Right lobe of liver (tissue), 6 donors: ENCODE results near the gene BAG2. TPM values are rescaled to one million over a fixed set of nuclear protein-coding genes. Genes with fewer than 3 reads are reported as not detected.

Experiments
- ATAC-seq, 4 donors: fragments of 200-7000 bp; cut with Tn5 transposase; one replicate each; pipeline ENCODE4 v1.9.1; 2020; ENCODE audit warnings: mild to moderate bottlenecking in 4 of 4, moderate library complexity in 4 of 4
- DNase-seq, 3 donors: peaks; one replicate each; pipeline ENCODE4 v3.0.0-alpha.2; 2020
- H3K27ac ChIP-seq, 3 donors: fragments of 200-600 bp; one replicate each; pipeline ENCODE4 v1.8.0; 2022
- H3K27me3 ChIP-seq, 2 donors: fragments of 200-600 bp; one replicate each; pipeline ENCODE4 v1.8.0; 2022
- H3K36me3 ChIP-seq, 4 donors: fragments of 200-600 bp; sonication (generic) in 1 of 4; one replicate each; pipeline versions ENCODE4 v1.5.1 to v1.8.0; 2017 to 2022; ENCODE audit warnings: control low read depth in 1 of 4
- H3K4me1 ChIP-seq, 4 donors: fragments of 200-600 bp; sonication (generic) in 1 of 4; one replicate each; pipeline versions ENCODE4 v1.5.1 to v1.8.0; 2017 to 2022; ENCODE audit warnings: control low read depth in 1 of 4
- H3K4me3 ChIP-seq, 3 donors: fragments of 200-600 bp; one replicate each; pipeline ENCODE4 v1.8.0; 2022
- H3K9me3 ChIP-seq, 4 donors: fragments of 200-600 bp; sonication (generic) in 1 of 4; one replicate each; pipeline versions ENCODE4 v1.5.1 to v1.8.0; 2017 to 2022; ENCODE audit warnings: control low read depth in 1 of 4
- POLR2A ChIP-seq: fragments of 450-650 bp; IDR thresholded peaks from one replicate; pipeline ENCODE4 v1.6.1; 2017; ENCODE audit warnings: antibody characterized with exemption, mild to moderate bottlenecking
- WGBS: methylation state at CpG from one replicate; pipeline ENCODE4 v1.1.6; 2018; ENCODE audit warnings: low coverage, low lambda C conversion rate; ENCODE audit not compliant: insufficient coverage; ENCODE audit errors: missing lambda C conversion rate; 5-methylcytosine and 5-hydroxymethylcytosine counted together
- intact Hi-C, 2 donors: fragments of 100-400 bp; cut with DNase I; formaldehyde crosslinking; loops; one replicate each; pipeline versions ENCODE4 v1.11.2 to v1.14.1; 2022
- total RNA-seq, 6 experiments: library from RNA; depleted of rRNA in 2 of 6; stranded (reverse); fragments of >200 nt in 2 of 6; fragmentation: NEBNext Ultra II Directional in 3 of 6; extraction: Animal tissue kit (Norgen Biotek cat#: 25700) in 3 of 6; gene quantifications; one replicate each; pipeline versions ENCODE4 v1.1.0 to v1.2.4, GENCODE V29; 2016 to 2023
- TF ChIP-seq, protein P1 (sequence below), 4 donors: fragments of 200-600 bp in 3 of 4; fragments of 450-650 bp in 1 of 4; IDR thresholded peaks; one replicate each; pipeline versions ENCODE4 v1.5.1 to v1.8.0; 2016 to 2022; ENCODE audit warnings: antibody characterized with exemption in 4 of 4, mild to moderate bottlenecking in 2 of 4
- donor health status: DM: no; HTN: yes; CAD: no.
- donor health status: DM: no; HTN: no; CAD: no.
- donor health status: DM: no; HTN: no; CAD: no.
- donor health status: DM: no; HTN: yes; CAD: no.
- donor health status: DM: no; HTN: yes; CAD: no.

The BAG2 gene
- total RNA-seq, 6 experiments from 2014 or later = 2.8 to 6.2 (median 4.3) TPM

DNA sequence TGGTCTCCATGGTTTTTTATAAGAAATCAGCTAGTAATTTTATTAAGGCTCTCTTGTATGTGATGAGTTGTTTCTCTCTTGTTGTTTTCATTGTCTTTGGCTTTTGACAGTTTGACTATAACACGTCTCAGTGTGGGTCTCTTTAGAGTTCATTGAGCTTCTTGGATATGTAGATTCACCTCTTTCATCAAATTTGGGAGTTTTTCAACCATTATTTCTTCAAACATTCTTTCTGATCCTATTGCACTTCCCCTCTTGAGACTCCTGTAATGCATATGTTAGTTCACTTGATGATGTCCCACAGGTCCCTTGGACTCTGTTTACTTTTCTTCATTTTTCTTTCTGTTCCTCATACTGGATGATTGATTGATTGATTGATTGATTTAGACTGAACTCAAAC, 7.0 kb upstream of the BAG2 start:
- Histone ChIP-seq H3K36me3 (peaks cover 0 to 5% (median 2%) of the 10 kb centered on the region in 4 donors), H3K9me3 (no peaks in the 10 kb centered on the region), H3K27ac (no peak overlapping the region), H3K4me3 (no peak overlapping the region), H3K27me3 (no peaks in the 10 kb centered on the region), H3K4me1 (no peaks in the 10 kb centered on the region)
- ATAC-seq = no peak
- WGBS = 83% methylated on average over 1 of the region's 1 CpG
- TF ChIP-seq, protein P1, sequence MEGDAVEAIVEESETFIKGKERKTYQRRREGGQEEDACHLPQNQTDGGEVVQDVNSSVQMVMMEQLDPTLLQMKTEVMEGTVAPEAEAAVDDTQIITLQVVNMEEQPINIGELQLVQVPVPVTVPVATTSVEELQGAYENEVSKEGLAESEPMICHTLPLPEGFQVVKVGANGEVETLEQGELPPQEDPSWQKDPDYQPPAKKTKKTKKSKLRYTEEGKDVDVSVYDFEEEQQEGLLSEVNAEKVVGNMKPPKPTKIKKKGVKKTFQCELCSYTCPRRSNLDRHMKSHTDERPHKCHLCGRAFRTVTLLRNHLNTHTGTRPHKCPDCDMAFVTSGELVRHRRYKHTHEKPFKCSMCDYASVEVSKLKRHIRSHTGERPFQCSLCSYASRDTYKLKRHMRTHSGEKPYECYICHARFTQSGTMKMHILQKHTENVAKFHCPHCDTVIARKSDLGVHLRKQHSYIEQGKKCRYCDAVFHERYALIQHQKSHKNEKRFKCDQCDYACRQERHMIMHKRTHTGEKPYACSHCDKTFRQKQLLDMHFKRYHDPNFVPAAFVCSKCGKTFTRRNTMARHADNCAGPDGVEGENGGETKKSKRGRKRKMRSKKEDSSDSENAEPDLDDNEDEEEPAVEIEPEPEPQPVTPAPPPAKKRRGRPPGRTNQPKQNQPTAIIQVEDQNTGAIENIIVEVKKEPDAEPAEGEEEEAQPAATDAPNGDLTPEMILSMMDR (IDR thresholded peaks at IDR 0.05) = no peak
- no peak for TF ChIP-seq POLR2A
- DNase-seq = no peak
- intact Hi-C loops = no loop called here

DNA sequence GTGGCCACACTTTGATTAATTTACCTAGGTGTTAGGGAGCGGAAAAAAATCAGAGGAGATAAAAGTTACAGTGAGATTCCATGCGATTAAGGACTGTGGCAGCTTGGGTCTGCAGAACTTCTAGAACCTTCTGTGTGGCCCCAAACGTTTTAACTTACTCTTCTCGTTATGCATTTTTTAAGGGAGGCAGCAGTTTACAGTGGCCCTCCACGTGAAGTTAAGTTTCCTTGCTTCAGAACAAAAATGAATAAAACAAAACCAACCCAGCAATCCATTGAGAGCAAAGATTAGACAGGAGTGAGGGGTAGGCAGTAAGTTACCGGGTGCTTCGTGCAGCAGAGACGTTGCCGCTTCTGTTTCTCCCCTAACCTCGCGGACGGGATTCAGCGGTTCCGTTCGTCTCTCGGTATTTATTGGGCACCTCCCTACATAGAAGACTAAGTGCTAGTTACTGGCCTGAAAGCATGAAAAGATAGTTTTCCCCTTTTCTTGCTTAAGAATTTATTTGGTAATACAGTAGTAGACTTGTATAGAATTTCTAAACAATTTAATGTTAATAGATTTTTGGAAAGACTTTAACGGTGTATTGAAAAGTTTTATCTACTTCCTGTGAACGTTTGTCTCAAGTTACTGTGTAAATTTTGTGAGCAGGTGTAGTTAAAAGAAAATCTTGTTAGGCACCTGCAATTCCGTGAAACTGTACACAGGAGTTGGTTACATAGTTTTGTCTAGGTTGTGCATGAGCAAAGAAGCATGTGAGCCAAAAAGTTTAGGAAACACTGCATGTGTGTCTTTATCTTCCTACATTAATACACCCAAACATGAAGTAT, 1.1 kb downstream of the BAG2 start:
- Histone ChIP-seq H3K4me1 (peaks cover 0 to 8% (median 2%) of the 10 kb centered on the region in 4 donors), H3K36me3 (no peaks in the 10 kb centered on the region), H3K27me3 (no peaks in the 10 kb centered on the region), H3K27ac (peak overlapping the region; percentile 86 to 94 (median 91)), H3K9me3 (no peaks in the 10 kb centered on the region), H3K4me3 (peak overlapping the region; percentile 65 to 78 (median 73))
- 3% methylated on average over 19 of the region's 19 CpGs for WGBS
- no peak for TF ChIP-seq POLR2A
- TF ChIP-seq, protein P1 (IDR thresholded peaks at IDR 0.05) = no peak
- DNase-seq (peak in 1 of 3 donors; percentile 33), ATAC-seq (peak; percentile 8 to 36 (median 23))
- intact Hi-C loops = no loop called here

DNA sequence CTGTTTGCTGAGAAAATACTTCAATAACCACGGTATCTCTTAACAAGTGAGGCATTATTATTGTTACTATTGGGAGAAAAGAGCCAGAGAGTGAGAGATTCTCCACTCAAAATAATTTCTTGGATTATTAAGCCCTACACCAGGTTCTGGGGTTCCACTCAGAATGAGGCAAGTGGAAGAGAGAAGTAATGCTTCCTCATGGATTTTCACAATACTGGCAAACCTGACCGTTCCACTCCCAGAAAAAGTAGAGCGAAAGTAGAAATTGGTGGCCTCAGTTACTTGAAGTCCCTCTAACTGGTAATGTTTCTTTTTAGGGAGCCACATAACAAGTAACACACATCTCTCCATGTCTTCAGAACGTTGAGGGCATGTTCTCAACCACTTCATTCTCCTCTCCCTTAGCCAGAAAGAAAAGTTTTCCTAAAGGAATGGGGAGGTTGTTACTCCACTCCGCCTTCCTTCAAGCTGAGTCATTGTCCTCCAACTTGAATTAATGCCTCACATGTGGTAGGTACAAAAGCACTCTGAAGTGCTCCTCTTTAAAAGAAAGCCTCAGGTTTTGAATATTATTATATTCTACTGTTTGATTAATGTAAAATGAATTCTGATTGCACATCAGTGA, 1.9 kb downstream of the BAG2 start:
- no peaks in the 10 kb centered on the region for H3K9me3 ChIP-seq
- H3K4me1 ChIP-seq = peaks cover 0 to 14% (median 2%) of the 10 kb centered on the region in 4 donors
- H3K4me3 ChIP-seq = peak overlapping the region; percentile 65 to 78 (median 73)
- 57% methylated on average over 5 of the region's 5 CpGs for WGBS
- DNase-seq (no peak), ATAC-seq (no peak)
- intact Hi-C loops = no loop called here
- H3K27me3 ChIP-seq = no peaks in the 10 kb centered on the region
- no peaks in the 10 kb centered on the region for H3K36me3 ChIP-seq
- TF ChIP-seq, protein P1 (IDR thresholded peaks at IDR 0.05) = no peak
- TF ChIP-seq POLR2A = no peak
- peak overlapping the region in 1 of 3 donors; percentile 94 for H3K27ac ChIP-seq

DNA sequence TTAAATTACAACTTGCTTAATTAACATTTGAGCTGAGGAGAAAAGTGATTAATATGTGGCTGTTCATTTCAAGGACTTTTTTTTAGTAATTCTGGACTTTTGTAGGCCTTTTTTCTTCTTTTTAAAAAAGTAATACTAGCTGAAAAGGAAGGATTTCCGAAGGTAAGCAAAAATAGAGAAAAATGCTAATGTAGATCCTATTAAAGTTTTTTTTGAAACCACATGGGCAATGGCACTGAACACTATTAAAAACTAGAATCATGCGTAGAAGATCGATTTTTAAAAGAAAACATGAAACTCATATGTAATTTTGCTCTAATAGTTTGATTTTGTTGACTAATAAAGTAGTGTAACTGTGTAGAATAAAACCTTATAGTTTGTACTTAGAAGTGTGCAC, 2.4 kb downstream of the BAG2 start:
- peaks cover 0 to 14% (median 2%) of the 10 kb centered on the region in 4 donors for H3K4me1 ChIP-seq

More for the DNA sequence above, 2.4 kb downstream of the BAG2 start:
- H3K27ac ChIP-seq = no peak overlapping the region
- no peaks in the 10 kb centered on the region for H3K36me3 ChIP-seq
- no peaks in the 10 kb centered on the region for H3K27me3 ChIP-seq
- no peak overlapping the region for H3K4me3 ChIP-seq
- no peak for DNase-seq
- H3K9me3 ChIP-seq = no peaks in the 10 kb centered on the region
- intact Hi-C loops = no loop called here
- 88% methylated on average over 3 of the region's 3 CpGs for WGBS
- no peak for ATAC-seq
- TF ChIP-seq, protein P1 (IDR thresholded peaks at IDR 0.05) = no peak
- no peak for TF ChIP-seq POLR2A
